NCI-H2107 (cell line): ENCODE results near the gene BTBD9.

Experiments
- DNase-seq: peaks from one replicate; lab custom pipeline; 2025; lab: John Stamatoyannopoulos, UW

The BTBD9 gene

GRCh38 chr6:38599261-38599660 lies 40.5 kb downstream of the BTBD9 start:
- no peak for DNase-seq

- no peak for DNase-seq
These were observed 45.6 kb downstream of the BTBD9 start for GRCh38 chr6:38593998-38594665.

GRCh38 chr6:38593409-38593808 lies 46.3 kb downstream of the BTBD9 start:
- DNase-seq: no peak

GRCh38 chr6:38591439-38591838 lies 48.3 kb downstream of the BTBD9 start:
- DNase-seq: no peak

GRCh38 chr6:38589367-38589720 lies 50.4 kb downstream of the BTBD9 start:
- no peak for DNase-seq

GRCh38 chr6:38588631-38589366 lies 50.9 kb downstream of the BTBD9 start:
- DNase-seq: no peak

GRCh38 chr6:38587766-38588362 lies 51.9 kb downstream of the BTBD9 start:
- DNase-seq: no peak

- DNase-seq: no peak
These were observed 52.7 kb downstream of the BTBD9 start for GRCh38 chr6:38586992-38587391.

- DNase-seq: no peak
These were observed 55.0 kb downstream of the BTBD9 start for GRCh38 chr6:38584731-38585130.

- no peak for DNase-seq
These were observed 56.2 kb downstream of the BTBD9 start for GRCh38 chr6:38583523-38583922.

GRCh38 chr6:38580030-38580429 lies 59.7 kb downstream of the BTBD9 start:
- no peak for DNase-seq

GRCh38 chr6:38579010-38579628 lies 60.6 kb downstream of the BTBD9 start:
- DNase-seq: no peak

- DNase-seq: no peak
These were observed 61.7 kb downstream of the BTBD9 start for GRCh38 chr6:38578075-38578474.

GRCh38 chr6:38577492-38577891 lies 62.2 kb downstream of the BTBD9 start:
- no peak for DNase-seq

- DNase-seq: no peak
These were observed 65.8 kb downstream of the BTBD9 start for GRCh38 chr6:38573801-38574395.

- no peak for DNase-seq
These were observed 67.4 kb downstream of the BTBD9 start for GRCh38 chr6:38572186-38572813.

- DNase-seq: no peak
These were observed 68.0 kb downstream of the BTBD9 start for GRCh38 chr6:38571721-38572120.

GRCh38 chr6:38570750-38571149 lies 69.0 kb downstream of the BTBD9 start:
- DNase-seq: no peak

GRCh38 chr6:38567436-38567835 lies 72.3 kb downstream of the BTBD9 start:
- DNase-seq: no peak

- no peak for DNase-seq
These were observed 73.3 kb downstream of the BTBD9 start for GRCh38 chr6:38566295-38567030.

- no peak for DNase-seq
These were observed 75.4 kb downstream of the BTBD9 start for GRCh38 chr6:38564301-38564700.
